NCI-H82 (cell line): ENCODE measurements around the gene NTM.
"Not testable (repeated sequence)": the region's sequence is repeated elsewhere in the genome, so short reads cannot be mapped to it uniquely, and the experiment has no call there.

ENCODE experiments used
- DNase-seq: peaks from one replicate; lab custom pipeline; 2025; lab: John Stamatoyannopoulos, UW

NTM gene

GRCh38 chr11:131422029-131422428, 51.6 kb downstream of the NTM start:
- DNase-seq, result no peak

- no peak for DNase-seq
Measured at GRCh38 chr11:131422496-131422895, 52.1 kb downstream of the NTM start.

DNA sequence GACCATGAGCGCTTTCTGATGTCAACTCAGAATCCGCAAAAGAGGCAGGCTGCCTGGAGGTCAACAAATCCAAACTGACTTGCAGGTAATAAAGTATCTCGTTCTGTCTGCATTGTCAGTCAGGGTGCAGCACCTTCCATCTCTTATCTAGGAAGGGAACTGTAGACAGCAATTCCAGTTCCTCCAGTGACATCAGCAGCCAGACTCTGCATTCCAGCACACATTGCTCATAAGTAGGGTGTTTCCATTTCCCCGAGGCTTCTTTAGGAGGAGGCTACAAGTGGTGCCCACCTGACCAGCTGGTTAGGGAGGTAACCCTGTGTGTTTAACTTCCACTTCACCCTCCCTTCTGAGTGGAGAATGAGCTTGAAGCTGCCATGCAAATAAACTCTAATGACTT, 53.3 kb downstream of the NTM start:
- DNase-seq, result no peak

DNA sequence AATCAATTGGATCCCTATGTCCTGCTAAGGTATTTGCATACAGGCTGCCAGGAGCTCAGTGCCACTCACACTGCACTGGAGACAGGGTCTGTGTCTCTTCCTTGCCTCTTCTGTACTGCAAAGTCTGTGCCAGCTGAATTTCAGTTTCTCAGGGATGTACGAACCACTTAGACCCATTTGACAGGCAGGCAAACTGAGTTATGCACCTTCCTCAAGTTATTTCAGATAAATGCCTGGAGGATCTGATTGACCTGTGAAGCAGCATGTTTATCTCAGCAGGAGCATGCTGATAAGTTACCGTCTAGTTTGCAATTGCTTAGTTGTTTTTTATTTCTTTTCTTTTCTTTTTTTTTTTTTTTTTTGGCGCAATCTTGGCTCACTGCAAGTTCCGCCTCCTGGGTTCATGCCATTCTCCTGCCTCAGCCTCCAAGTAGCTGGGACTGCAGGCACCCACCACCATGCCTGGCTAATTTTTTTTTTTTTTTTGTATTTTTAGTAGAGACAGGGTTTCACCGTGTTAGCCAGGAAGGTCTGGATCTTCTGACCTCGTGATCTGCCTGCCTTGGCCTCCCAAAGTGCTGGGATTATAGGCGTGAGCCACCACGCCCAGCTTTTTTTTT, 54.0 kb downstream of the NTM start:
- not testable (repeated sequence) for DNase-seq

- no peak for DNase-seq
Measured at GRCh38 chr11:131425285-131425684, 54.9 kb downstream of the NTM start.

GRCh38 chr11:131428853-131429252, 58.4 kb downstream of the NTM start:
- DNase-seq, result no peak

DNA sequence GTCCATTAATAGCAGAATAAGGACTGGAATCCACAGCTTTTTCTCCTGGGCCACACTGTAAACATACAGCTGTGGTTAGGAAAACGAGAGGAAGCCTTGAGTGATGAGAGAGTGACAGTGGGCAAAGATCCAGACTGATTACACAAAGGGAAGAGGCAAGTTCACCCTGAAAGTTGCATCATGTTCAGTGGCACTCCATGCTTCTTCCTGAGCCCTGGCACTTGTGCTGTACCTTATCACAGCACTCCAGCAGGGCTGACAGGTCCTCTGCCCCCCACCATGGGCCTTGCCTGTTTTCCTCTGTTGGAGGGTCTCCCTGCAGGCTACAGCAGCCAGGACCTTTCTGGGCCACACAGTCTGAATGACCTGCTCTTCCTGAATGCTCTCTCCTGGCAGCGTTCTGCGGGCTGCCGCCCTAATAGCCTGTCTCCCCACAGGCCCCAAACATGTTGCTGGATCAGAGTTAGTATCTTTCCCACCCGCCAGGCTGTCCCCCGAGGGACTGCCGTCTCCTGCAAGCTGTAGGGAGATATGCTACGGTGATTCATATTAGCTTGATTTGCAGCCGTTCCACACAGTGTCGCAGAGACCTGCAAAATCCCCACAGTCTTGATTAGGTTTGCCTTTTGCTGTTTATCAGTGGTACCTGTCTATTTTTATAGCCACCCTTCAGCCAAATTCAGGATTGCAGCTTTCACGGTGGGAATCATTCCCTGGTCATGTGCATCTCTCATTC, 60.2 kb downstream of the NTM start:
- DNase-seq, result peak; percentile 13

GRCh38 chr11:131441051-131441810, 70.8 kb downstream of the NTM start:
- peak; percentile 90 for DNase-seq

DNA sequence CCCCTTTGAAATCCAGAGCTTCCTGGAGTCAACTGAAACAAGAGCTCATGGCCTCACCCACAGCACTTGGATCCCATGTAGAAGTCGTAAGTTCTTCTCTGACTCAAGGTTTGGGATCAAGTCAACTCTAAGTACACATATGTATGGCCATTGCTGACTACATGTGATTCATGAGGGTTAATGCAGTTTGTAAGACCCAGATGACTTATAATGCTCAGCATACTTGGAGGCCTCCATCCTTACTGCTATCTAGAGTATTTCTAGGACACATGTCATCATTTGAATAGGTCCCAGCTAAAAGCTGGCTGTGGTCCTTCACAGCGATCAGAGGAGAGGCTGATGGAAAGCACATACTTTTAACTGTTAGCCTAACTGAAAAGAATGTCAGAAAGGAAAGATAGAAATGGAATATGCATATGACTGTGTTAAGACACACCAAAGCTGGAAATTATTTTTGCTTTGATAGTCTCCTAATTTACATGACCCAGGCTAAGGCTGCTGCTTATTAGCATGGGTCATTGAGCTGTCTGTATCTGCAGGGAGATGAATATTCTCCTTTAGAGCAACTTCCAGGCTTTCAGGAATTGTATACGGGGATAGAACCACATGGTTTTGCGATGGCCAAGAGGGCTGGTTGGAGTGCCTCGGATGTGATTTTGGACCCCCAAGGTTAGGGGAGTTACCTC, 76.3 kb downstream of the NTM start:
- no peak for DNase-seq

- DNase-seq, result peak; percentile 94
Measured at GRCh38 chr11:131447277-131447815, 76.9 kb downstream of the NTM start.

GRCh38 chr11:131447898-131448297, 77.5 kb downstream of the NTM start:
- DNase-seq, result peak; percentile 65

GRCh38 chr11:131449036-131450019, 78.9 kb downstream of the NTM start:
- DNase-seq, result peak; percentile 90

GRCh38 chr11:131454490-131454889, 84.1 kb downstream of the NTM start:
- DNase-seq, result peak; percentile 28

DNA sequence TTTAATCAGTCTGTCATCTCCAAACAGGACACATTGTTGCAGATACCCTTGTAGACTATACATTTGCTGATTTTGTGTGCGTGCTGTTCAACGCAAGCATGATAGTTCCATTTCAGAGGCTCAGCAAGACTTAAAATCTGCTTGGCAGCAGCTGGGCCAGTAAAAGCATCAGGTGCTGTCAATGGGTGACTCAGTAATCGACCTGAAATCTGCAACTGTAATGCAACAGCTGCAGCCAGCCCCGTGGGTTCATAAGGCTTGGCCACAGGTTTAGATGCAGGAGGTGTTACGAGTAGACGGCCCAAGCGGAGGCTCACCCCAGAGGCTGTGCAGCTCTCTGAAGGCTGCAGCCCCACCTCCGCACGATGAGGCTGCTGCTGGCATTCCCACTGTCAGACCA, 84.6 kb downstream of the NTM start:
- DNase-seq, result peak; percentile 74

- no peak for DNase-seq
Measured at GRCh38 chr11:131455843-131456704, 85.7 kb downstream of the NTM start.

DNA sequence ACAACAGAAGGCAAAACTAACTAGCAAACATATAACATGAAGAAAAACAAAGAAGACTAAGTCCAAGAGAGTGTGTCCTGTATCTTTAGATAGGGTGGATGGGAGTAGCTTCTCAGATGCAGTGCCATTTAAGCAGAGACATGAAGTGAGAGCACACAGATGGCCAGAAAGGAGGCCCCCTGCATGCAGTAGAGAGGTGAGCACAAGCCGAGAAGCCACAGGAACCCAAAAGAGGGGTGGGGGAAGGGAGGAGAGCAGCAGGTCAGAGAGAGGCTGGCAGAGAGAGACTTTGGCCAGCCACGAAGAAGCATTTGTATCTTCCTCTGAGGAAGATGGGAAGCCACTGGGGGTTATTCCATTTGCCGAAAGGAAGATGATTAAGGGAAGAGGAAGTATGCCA, 86.7 kb downstream of the NTM start:
- DNase-seq, result no peak

DNA sequence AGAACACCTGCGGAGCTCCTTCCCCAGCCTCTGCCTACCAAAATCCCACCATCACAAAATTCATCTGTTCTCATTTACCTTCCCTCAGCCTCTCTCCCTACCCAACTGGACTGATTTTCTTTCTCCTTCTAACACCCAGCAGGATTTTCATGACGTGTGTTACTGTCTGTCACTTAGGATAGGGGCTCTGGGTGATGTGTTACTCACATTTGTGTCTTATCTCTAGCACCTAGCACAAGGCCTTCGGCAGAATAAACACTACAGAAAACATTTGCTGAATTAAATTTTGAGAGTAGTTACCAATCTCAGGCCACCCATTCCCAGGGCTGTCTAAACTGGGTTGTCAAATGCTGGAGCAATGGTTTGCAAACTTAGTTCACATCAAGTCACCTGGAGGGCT, 88.0 kb downstream of the NTM start:
- no peak for DNase-seq

DNA sequence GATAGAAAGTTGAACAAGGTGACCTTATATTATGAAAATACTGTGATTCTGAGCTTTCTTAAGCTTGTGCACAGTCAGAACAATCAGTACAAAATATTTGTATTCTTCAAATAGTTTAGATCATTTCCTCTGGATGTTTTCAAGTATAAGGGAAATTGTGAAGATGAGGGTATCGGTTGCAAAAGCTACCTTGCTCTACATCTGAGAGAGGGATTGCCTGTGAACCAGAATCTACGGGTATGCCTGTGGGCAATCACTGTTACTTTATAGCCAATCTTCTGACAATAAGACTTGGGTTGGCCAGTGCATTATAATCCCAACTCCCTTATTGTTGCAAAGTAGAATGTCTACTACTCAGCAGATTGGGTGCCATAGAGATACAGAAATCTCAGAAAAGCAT, 90.5 kb downstream of the NTM start:
- DNase-seq, result no peak

DNA sequence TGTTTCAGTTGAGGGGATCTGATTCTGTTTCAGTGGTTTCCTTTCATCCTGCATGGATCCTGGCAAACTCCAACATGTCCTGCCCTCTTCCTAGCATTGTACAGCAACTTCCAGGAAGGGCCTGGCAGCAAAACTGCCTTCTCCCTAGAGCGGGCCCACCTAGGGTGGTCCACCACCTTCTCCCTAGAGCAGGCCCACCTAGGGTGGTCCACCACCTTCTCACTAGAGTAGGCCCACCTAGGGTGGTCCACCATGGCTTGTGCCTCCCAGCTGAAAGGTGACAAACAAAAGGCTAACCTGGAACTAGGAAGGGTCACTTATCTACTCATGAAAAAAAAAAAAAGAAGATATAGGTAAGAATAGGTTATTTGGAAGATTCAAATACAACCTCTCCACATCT, 92.2 kb downstream of the NTM start:
- no peak for DNase-seq

DNA sequence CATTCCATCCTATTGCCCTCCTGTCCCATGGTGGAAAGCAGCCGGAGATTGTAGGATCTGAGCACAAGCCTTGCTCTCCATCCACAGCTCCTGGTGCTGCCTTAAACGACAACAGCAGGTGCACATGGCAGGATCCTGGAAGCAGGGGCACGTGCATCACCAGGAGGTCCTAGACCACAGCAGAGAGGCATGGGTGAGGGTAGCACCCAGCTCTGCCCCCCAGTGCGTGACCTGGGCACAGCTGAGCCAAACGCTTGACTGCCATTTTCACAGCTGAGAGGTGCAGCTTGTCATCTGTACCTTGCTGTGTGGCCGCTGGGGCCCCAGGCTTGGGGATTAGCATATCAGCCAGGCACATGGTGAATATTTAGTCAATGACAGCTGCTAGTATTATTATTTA, 92.7 kb downstream of the NTM start:
- peak; percentile 39 for DNase-seq
